Osteocyte (in vitro differentiated cells): Measurements from ENCODE around the gene BANP. TPM values are rescaled to one million over a fixed set of nuclear protein-coding genes. Genes with fewer than 3 reads are reported as not detected.
"Not testable (repeated sequence)": the region's sequence is repeated elsewhere in the genome, so short reads cannot be mapped to it uniquely, and the experiment has no call there.

Source experiments
- DNase-seq: peaks from one replicate; pipeline ENCODE4 v3.0.0; 2021; ENCODE audit warnings: mixed read lengths; ENCODE audit not compliant: unreplicated experiment; ENCODE audit errors: extremely low spot score
- H3K27ac Mint-ChIP-seq: one replicate; pipeline ENCODE4 v1.8.0; 2021; ENCODE audit warnings: mild to moderate bottlenecking, mixed read lengths; ENCODE audit not compliant: unreplicated experiment
- H3K27me3 Mint-ChIP-seq: one replicate; pipeline ENCODE4 v1.8.0; 2021; ENCODE audit warnings: mixed read lengths; ENCODE audit not compliant: unreplicated experiment
- H3K36me3 Mint-ChIP-seq: one replicate; pipeline ENCODE4 v1.8.0; 2021; ENCODE audit warnings: mixed read lengths; ENCODE audit not compliant: unreplicated experiment
- H3K4me1 Mint-ChIP-seq: one replicate; pipeline ENCODE4 v1.8.0; 2021; ENCODE audit warnings: mixed read lengths; ENCODE audit not compliant: unreplicated experiment
- H3K4me3 Mint-ChIP-seq: one replicate; pipeline ENCODE4 v1.8.0; 2021; ENCODE audit warnings: mild to moderate bottlenecking, moderate library complexity, mixed read lengths; ENCODE audit not compliant: unreplicated experiment
- H3K9me3 Mint-ChIP-seq: one replicate; pipeline ENCODE4 v1.8.0; 2021; ENCODE audit warnings: mixed read lengths; ENCODE audit not compliant: unreplicated experiment
- total RNA-seq: library from RNA; stranded (reverse); gene quantifications from 2 replicates; pipeline ENCODE4 v1.2.1, GENCODE V29; 2021
- TF ChIP-seq, protein P1 (sequence below): fragments of 200-600 bp; sonication (generic); IDR thresholded peaks from 2 replicates; pipeline ENCODE4 v1.5.0; 2021; ENCODE audit warnings: antibody characterized with exemption, mild to moderate bottlenecking, moderate library complexity

The BANP gene
- total RNA-seq, 1 donor from 2014 or later, result 20.5 TPM

DNA sequence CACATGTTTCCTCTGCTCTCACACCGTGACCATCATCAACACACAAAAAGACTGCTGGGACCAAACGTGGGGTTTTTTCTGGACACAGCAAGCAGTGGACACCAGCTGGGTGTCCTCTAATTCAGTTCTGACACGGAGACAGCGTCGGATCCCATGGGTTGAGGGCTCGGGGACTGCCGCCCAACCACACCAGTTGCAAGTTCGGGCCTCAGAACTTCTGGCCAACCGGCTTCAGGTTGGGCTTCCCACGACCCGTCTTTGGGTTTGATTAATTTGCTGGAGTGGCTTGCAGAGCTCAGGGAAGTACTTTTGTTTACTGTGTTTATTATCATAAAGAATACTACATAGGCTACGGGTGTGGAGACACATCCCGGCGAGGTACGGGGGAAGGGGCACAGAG lies 97.8 kb downstream of the BANP start:
- Mint-ChIP-seq H3K4me3 (no peak overlapping the region), H3K27ac (no peak overlapping the region), H3K27me3 (no peaks in the 10 kb centered on the region), H3K9me3 (no peaks in the 10 kb centered on the region), H3K4me1 (no peaks in the 10 kb centered on the region), H3K36me3 (peaks cover 28% of the 10 kb centered on the region)
- TF ChIP-seq, protein P1, sequence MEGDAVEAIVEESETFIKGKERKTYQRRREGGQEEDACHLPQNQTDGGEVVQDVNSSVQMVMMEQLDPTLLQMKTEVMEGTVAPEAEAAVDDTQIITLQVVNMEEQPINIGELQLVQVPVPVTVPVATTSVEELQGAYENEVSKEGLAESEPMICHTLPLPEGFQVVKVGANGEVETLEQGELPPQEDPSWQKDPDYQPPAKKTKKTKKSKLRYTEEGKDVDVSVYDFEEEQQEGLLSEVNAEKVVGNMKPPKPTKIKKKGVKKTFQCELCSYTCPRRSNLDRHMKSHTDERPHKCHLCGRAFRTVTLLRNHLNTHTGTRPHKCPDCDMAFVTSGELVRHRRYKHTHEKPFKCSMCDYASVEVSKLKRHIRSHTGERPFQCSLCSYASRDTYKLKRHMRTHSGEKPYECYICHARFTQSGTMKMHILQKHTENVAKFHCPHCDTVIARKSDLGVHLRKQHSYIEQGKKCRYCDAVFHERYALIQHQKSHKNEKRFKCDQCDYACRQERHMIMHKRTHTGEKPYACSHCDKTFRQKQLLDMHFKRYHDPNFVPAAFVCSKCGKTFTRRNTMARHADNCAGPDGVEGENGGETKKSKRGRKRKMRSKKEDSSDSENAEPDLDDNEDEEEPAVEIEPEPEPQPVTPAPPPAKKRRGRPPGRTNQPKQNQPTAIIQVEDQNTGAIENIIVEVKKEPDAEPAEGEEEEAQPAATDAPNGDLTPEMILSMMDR, result no peak
- no peak for DNase-seq

- H3K9me3 Mint-ChIP-seq, result no peaks in the 10 kb centered on the region
- peaks cover 28% of the 10 kb centered on the region for H3K36me3 Mint-ChIP-seq
- no peaks in the 10 kb centered on the region for H3K4me1 Mint-ChIP-seq
- TF ChIP-seq, protein P1, result no peak
- no peak overlapping the region for H3K4me3 Mint-ChIP-seq
- no peaks in the 10 kb centered on the region for H3K27me3 Mint-ChIP-seq
- no peak for DNase-seq
- H3K27ac Mint-ChIP-seq, result no peak overlapping the region
These were observed 98.6 kb downstream of the BANP start for GRCh38 chr16:88049561-88050545.

DNA sequence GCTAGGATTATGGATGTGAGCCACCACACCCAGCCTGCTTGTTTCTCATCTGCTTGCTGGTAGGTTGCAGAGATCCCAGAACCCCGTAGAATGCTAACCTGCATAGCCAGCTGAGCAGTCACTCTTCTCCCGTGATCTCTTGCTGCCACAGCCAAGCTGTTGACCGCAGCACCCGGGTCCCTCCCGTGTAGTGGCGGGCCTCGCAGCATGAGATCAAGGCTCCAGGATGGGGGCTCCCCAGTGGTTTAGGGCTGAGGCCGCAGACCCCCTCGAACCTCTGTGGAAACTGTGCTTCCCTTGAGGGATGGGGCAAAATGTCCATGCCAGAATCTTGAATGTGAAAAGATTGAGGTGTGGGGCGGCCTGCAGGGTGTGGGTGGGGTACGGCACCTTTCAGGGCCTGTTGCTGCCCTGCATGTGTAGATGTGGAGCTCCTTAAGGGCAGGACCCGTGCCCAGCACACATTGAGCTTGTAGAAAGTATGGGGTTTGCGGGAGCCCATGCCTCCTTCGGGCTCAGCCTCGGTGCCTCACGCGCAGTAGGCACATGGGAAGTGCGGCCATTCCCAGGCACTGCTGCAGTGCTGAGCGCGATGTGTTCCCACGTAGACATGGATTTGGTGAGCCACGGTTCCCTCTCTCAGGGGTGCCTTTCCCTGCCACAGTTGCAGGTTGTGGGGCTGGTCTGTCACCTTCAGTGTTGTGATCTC lies 99.9 kb downstream of the BANP start:
- no peaks in the 10 kb centered on the region for H3K9me3 Mint-ChIP-seq
- no peak for DNase-seq
- H3K4me1 Mint-ChIP-seq, result no peaks in the 10 kb centered on the region
- H3K4me3 Mint-ChIP-seq, result no peak overlapping the region
- no peak overlapping the region for H3K27ac Mint-ChIP-seq
- H3K27me3 Mint-ChIP-seq, result no peaks in the 10 kb centered on the region
- H3K36me3 Mint-ChIP-seq, result peaks cover 30% of the 10 kb centered on the region
- TF ChIP-seq, protein P1, result no peak

- Mint-ChIP-seq H3K4me3 (no peak overlapping the region), H3K36me3 (peaks cover 30% of the 10 kb centered on the region), H3K9me3 (no peaks in the 10 kb centered on the region), H3K27me3 (no peaks in the 10 kb centered on the region), H3K4me1 (no peaks in the 10 kb centered on the region), H3K27ac (no peak overlapping the region)
- no peak for DNase-seq
- TF ChIP-seq, protein P1, result no peak
These were observed 101.4 kb downstream of the BANP start for GRCh38 chr16:88052661-88053060.

DNA sequence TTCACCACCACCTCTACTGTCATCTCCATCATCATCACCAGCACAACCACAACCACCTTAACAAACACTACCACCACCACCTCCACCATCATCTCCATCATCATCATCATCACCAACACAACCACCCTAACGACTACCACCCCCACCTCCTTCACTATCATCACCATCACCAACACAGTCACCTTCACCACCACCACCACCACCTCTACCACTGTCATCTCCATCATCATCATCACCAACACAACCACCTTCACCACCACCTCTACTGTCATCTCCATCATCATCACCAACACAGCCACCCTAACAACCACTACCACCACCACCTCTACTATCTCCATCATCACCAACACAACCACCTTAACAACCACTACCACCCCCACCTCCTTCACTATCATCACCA lies 102.2 kb downstream of the BANP start:
- H3K4me3 Mint-ChIP-seq, H3K27me3 Mint-ChIP-seq, H3K4me1 Mint-ChIP-seq, DNase-seq, H3K9me3 Mint-ChIP-seq, H3K27ac Mint-ChIP-seq: not testable (repeated sequence)
- H3K36me3 Mint-ChIP-seq, result peaks cover 24% of the 10 kb centered on the region
